ENCODE measurements around the gene RLBP1.

Gene RLBP1

DNA sequence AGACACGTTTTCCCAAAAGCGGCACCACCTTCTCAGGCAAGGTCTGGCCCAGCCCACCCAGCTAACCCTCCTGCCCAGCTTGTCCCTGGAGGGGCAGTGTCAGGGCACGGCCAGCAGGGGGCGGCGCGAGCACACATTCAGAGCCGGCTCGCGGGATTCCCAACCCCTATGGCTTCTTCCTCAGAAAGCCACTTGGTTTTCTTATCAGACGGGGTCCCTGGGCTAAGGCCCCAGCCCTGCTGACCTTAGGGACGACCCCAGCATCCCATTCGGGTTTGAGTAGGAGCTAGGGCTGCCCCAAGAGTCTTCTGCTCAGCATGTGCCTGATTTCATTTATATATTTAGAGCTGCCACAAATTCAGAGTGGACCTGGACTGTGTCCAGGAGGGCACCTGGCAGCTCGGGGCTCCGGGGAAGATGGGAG, 14.5 kb downstream of the RLBP1 start:
- peak; percentile 40 to 49 for DNase-seq (ENCODE audit: low read depth in 2 of 2)

GRCh38 chr15:89205991-89206585, 15.3 kb downstream of the RLBP1 start:
- DNase-seq (ENCODE audit: low read depth in 2 of 2) = no peak

DNA sequence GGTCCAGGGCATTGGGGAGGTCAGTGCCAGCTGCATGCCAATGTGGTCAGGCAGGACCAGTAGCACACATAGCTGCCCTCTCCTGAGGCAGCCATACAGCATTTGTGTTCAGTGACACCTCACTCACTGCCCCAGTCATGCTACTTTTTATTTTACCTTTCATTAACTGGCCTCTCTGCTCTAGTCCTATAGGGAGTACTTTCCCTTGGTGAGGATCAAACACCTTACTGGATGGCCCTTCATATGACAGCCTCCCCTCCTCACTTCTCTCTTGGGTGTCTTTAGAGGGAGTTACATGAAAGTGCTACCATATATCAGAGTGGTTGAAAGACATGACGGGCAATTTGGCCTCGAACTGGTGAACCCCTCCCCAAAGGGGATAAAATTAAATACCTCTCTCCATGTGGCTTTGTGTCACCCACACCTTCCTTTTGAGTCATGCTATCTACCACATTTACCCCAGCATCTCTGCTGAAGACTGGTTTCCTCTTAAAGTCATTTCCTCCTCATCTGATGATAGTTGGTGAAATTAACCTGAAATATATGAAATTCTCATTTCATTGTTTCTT, 17.6 kb downstream of the RLBP1 start:
- DNase-seq (ENCODE audit: low read depth in 2 of 2) = peak in 1 of 2 donors; percentile 10

DNA sequence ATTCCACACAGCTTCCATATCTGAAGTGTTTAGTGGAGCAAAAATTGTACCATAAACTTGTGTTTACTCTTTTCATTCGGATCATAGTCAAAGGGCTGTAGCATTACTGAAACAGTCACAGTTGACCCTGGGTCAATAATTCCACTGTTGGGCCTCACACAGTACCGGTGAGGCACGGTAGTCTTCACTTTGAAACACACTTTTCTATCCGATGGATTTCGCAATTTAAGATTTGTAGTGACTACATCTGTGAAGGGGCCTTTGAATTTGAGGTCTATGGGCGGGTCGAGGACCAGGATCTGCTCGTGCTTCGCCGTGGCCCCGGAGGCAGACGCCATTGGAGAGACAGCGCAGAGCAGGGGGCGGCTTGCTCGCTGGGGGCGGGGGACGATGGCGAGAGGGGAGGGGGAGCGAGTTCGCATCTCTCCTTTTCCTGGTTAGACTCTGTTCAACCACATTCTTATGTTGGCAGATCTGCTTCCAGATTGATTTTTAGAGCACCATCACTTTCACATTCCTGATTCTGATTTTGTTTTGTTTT, 19.8 kb downstream of the RLBP1 start:
- no peak for DNase-seq (ENCODE audit: low read depth in 2 of 2)

- DNase-seq (ENCODE audit: low read depth in 2 of 2) = no peak
Measured at GRCh38 chr15:89200182-89200581, 21.2 kb downstream of the RLBP1 start.

- no peak for DNase-seq (ENCODE audit: low read depth in 2 of 2)
Measured at GRCh38 chr15:89199746-89200145, 21.6 kb downstream of the RLBP1 start.

DNA sequence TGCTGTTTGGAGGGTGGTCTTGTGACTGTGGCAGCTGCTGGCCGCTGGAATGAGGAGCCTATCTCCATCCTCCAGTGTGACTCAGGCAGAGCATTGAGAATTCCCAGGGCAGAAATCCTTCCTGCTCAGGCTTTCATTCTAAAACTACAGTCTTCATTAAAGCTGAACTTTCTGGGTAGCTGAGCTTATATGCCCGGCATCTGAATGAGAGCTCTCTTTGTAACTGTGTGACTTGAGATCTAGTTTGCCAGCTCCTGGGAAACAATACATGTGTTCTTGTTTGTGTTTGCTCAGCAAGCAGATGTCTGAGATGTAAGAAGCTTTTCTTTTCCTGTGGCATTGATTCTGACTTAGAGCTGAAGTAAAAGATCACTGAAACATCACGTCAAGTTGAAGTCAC, 22.4 kb downstream of the RLBP1 start:
- DNase-seq (ENCODE audit: low read depth in 2 of 2) = no peak

- DNase-seq (ENCODE audit: low read depth in 2 of 2) = no peak
Measured at GRCh38 chr15:89198196-89198595, 23.2 kb downstream of the RLBP1 start.

DNA sequence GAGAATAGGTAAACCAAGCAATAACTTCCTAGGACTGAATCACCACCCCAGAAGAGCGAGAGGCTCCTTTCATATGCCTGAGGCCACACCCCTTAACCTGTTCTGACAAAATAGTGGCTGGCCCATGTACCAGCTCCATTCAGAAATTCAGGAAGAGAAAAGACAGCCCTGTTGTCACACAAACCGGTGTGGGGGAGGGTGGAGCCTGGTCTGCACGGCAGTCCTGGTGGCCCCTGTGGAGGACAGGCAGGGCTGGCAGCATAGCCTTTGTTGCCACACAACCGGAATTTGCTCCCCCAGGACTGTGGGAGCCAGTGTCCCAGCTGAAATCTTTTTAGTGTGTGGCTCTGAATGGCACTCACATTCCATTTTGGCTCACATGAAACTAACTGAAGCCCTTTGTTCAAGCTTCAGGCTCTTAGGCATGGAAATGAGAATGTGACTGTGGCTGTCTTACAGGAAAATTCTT, 23.8 kb downstream of the RLBP1 start:
- DNase-seq (ENCODE audit: low read depth in 2 of 2) = no peak

- DNase-seq (ENCODE audit: low read depth in 2 of 2) = no peak
Measured at GRCh38 chr15:89196994-89197393, 24.4 kb downstream of the RLBP1 start.

GRCh38 chr15:89196241-89196640, 25.1 kb downstream of the RLBP1 start:
- no peak for DNase-seq (ENCODE audit: low read depth in 2 of 2)

DNA sequence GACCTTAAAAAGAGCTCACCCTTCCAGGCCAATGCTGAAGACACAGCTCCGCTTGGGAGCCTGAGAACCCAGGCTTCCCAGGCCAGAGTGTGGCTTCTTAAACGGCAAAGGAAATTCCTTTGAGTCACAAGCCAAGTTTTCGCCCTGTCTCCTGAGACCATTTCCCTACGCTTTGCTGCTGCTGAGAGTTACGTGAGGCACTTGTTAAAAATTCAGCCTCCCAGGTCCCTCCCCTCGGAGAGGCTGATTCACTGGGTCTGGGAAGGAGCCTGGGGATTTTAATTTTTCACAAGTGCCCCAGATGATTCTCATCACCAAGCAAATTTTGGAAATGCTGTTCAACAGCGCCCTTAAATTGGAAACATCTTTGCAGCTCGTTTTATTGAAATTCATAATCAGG, 25.5 kb downstream of the RLBP1 start:
- no peak for DNase-seq (ENCODE audit: low read depth in 2 of 2)

DNA sequence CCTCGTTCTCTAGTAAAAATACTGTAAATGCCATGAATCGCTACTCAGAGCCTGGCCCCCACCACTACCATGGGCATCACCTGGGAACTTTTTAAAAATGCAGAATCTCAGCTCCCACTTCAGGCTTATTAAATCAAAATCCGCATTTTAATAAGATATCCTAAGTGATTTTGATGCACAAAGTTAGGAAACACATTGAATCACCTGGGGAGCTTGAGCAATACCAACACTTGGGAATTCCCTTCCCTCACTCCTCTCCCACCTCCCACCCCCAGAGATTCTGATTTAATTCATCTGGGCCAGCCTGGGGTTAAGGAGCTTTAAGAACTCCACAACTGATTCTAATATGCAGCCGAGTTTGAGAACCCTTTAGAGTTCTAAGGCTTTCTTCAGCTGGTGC, 26.8 kb downstream of the RLBP1 start:
- DNase-seq (ENCODE audit: low read depth in 2 of 2) = no peak

DNA sequence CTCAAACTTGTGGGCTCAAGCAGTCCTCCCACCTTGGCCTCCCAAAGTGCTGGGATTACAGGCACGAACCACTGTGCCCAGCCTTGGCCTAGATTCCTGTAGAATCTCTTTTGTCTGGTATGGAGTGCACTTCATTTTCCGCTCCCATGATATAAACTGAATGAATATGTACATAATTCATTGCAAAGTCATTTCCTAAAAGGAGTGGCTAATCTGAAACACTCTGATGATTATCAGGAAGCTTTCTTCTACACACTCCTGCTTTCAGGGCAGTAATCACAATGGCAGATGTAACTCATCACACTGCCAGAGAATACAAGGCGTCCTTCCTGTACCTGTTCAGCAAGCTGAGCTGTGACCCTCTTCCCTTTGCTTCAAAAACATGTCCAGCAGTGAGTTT, 28.6 kb downstream of the RLBP1 start:
- DNase-seq (ENCODE audit: low read depth in 2 of 2) = no peak

DNA sequence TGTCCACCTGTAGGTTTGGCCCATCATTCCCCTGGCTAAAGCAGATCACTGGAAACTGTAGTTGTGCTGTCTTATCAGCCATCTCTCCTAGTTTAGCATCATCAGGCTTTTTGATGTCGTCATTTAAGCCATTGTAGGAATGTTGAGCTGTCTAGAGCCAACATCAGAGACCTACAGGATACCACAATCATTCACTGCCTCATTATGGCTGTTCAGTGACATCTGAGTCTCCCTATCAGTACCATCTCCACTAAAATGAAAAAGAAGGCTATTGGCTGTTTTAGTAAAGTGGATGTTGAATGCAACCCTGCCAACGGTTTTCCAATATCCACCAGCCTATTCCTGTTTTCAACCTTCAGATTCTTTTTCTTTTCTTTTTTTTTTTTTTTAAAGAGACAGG, 29.2 kb downstream of the RLBP1 start:
- DNase-seq (ENCODE audit: low read depth in 2 of 2) = no peak

GRCh38 chr15:89187986-89188514, 33.3 kb downstream of the RLBP1 start:
- no peak for DNase-seq (ENCODE audit: low read depth in 2 of 2)

DNA sequence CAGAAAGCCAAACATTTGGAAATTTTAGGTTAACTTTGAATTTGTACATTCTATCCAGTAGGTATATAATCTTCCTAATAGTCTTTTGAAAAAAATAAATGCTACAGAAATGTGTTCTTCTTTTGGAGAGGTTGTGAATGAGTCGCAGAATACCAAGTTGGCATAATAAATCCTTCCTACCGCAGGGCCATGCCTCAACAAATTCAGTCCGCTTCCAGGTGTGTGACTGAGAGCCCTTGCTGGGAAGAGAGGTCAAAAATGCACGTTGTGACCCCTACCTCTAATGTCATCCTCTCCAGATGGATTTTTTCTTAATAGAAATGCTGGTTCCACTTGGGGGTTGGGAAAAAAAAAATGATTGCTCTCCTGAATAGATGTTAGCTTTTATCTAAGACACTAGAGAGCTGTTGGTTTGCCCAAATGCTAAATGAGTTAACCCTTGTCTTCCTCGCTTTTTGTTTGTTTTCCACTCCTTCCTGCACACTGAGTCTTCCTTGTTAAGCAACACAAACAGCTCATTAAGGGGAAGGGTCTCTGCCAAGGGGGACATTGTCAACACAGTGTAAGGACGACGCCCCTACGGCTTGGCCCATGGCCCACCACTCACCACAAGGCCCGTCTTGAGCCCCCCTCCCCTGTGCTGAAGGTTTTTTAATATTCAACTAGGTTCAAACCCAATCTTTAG, 33.9 kb downstream of the RLBP1 start:
- DNase-seq (ENCODE audit: low read depth in 2 of 2) = no peak

DNA sequence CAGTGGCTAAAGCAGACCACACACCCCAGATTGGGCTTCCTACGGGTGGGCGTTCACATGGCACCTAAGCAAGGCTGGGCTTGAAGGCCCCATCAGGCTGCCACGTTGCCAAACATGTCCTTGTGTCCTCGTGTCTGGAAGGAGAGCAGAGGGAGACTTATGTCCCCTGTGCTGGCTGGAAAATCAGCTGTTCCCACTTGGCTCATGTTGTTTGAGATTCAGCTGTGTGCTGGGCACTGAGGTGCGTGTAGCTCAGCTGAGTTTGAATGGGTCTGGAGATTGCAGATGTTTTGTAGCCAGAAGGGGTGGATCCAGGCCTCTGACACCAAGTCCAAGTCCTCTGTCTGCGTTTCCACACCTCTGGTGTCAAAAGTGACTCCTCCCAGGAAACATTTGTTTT, 34.6 kb downstream of the RLBP1 start:
- DNase-seq (ENCODE audit: low read depth in 2 of 2) = no peak

DNA sequence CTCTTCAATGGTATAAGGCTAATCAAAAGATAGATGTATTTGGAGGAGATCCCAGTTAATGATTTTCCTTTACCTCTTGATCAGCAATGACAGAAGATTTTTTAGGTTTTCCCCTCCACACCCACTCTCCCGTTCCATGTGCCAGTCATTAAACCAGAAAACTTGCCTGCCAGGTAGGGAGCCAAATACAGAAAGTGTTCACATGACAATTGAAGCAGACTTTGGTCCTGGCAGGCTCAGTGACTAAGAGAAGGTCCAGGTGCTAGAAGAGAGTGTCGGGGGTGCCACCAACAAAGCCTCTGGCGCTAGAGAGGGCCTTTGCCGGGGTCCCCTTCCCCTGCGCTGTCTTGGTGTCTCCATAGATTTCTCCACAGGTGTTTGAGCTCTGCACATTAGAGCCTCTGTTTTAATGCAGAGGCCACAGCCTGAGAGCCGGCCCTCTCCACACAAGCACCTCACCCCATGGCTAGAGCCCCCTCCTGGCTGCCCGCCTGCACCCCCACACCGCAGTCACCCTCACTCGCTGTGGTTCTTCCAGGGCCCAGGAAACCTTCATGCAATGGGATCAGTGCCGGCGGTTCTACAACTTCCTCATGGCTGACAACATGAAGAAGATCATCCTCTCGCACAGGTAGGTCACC, 36.4 kb downstream of the RLBP1 start:
- no peak for DNase-seq (ENCODE audit: low read depth in 2 of 2)

GRCh38 chr15:89184357-89184756, 37.0 kb downstream of the RLBP1 start:
- DNase-seq (ENCODE audit: low read depth in 2 of 2) = no peak

DNA sequence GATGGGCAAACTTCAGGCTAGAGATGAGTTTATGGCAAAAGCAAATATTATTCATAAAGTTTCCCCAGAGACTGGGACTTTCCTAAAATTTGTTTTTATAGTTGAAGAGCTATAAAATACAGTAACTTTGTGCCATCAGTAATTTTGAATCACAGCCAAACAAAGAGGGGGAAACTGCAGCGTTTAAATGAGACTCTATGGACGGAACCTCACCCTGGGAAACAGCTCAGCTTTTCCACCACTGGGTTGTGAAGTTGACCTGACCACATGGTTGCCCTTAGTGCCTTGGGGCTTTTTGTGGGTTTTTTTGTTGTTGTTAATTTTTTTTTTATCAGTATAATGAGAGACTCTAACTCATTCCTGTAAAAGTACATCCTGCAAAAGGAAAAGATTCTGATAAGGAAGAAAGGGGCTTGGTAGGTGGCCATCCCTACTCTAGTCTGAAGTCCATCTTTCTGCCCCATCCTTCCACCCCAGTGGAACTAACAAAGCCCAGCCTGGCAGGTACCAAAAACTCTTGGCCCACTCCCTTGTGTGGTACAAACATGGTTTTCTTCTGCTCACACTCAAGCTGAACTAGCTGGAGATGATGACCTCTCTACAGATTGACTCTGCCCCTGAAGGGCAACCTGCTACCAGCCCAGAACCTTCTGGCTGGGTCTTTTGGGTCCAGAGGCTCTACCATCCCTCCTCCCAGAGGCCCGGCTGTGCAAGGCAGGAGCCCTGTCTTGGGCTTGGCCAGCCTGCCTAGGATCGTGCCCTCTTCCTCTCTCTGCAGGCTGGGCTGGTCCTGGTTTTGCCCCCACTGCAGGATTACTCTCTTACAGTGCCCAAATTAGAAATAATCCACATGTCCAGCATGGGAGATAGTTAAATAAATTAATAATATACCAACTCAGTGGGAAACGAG, 41.2 kb downstream of the RLBP1 start:
- no peak for DNase-seq (ENCODE audit: low read depth in 2 of 2)
